H1 (cell line): ENCODE data around the gene STXBP5.

Experiments used
- CTCF ChIP-seq, 3 experiments: IDR thresholded peaks; 1 replicate in 2 of 3; 2 replicates in 1 of 3; pipeline versions ENCODE4 v1.5.1 to v1.6.1; 2011; ENCODE audit warnings: low read length in 3 of 3, mild to moderate bottlenecking in 3 of 3, inconsistent platforms in 2 of 3, low read depth in 1 of 3, moderate library complexity in 1 of 3; ENCODE audit not compliant: insufficient read depth in 1 of 3; ENCODE audit errors: control extremely low read depth in 1 of 3
- E2F6 ChIP-seq: IDR thresholded peaks from 2 replicates; pipeline ENCODE4 v1.6.1; 2012; ENCODE audit warnings: inconsistent platforms
- EP300 ChIP-seq, 2 experiments: IDR thresholded peaks; 1 replicate in 1 of 2; 2 replicates in 1 of 2; pipeline ENCODE4 v1.6.1; 2011 to 2012; ENCODE audit warnings: low read depth in 2 of 2, low read length in 2 of 2, mild to moderate bottlenecking in 2 of 2, borderline replicate concordance in 1 of 2, inconsistent platforms in 1 of 2, moderate library complexity in 1 of 2
- EZH2 ChIP-seq: fragments of 200-600 bp; sonication (generic); IDR thresholded peaks from 2 replicates; pipeline ENCODE4 v1.7.1; 2012; ENCODE audit warnings: low read depth, mild to moderate bottlenecking, moderate library complexity, low read length, inconsistent platforms; ENCODE audit not compliant: severe bottlenecking
- KDM5A ChIP-seq: fragments of 200-600 bp; IDR thresholded peaks from 2 replicates; pipeline ENCODE4 v1.7.1; 2012; ENCODE audit warnings: mild to moderate bottlenecking, low read length, inconsistent platforms, mixed read lengths
- POLR2A ChIP-seq, 2 experiments: IDR thresholded peaks; 1 replicate in 1 of 2; 2 replicates in 1 of 2; pipeline ENCODE4 v1.6.1; 2011; ENCODE audit warnings: low read depth in 2 of 2, low read length in 2 of 2, mild to moderate bottlenecking in 2 of 2; ENCODE audit errors: control extremely low read depth in 1 of 2
- POLR2AphosphoS5 ChIP-seq: IDR thresholded peaks from 2 replicates; pipeline ENCODE4 v1.6.1; 2011; ENCODE audit warnings: low read depth, low read length
- SIN3A ChIP-seq, 2 experiments: IDR thresholded peaks in 1 of 2; conservative IDR thresholded peaks in 1 of 2; 2 replicates each; pipeline ENCODE4 v1.6.1; 2011 to 2012; ENCODE audit warnings: low read length in 2 of 2, improper control_type of control experiment in 1 of 2, low read depth in 1 of 2, mild to moderate bottlenecking in 1 of 2
- SP4 ChIP-seq: IDR thresholded peaks from 2 replicates; pipeline ENCODE4 v1.6.1; 2012; ENCODE audit warnings: low read length, inconsistent platforms
- YY1 ChIP-seq: IDR thresholded peaks from 2 replicates; pipeline ENCODE4 v1.6.1; 2011; ENCODE audit warnings: low read depth, mild to moderate bottlenecking, low read length

- no peak for TF ChIP-seq POLR2AphosphoS5
- TF ChIP-seq CTCF (IDR thresholded peaks at IDR 0.05; ENCODE audit: control extremely low read depth in 1 of 3, insufficient read depth in 1 of 3, low read depth in 1 of 3, low read length in 3 of 3): no peak
- TF ChIP-seq EZH2: no peak
- no peak for TF ChIP-seq SP4
- no peak for TF ChIP-seq POLR2A (IDR thresholded peaks at IDR 0.05; ENCODE audit: control extremely low read depth in 1 of 2, low read depth in 2 of 2, low read length in 2 of 2)
- TF ChIP-seq EP300 (IDR thresholded peaks at IDR 0.05; ENCODE audit: borderline replicate concordance in 1 of 2, low read depth in 2 of 2, low read length in 2 of 2): no peak
- no peak for TF ChIP-seq KDM5A
- no peak for TF ChIP-seq SIN3A (conservative IDR thresholded peaks at IDR 0.05 in 1 of 2, IDR thresholded peaks at IDR 0.05 in 1 of 2; ENCODE audit: low read depth in 1 of 2, low read length in 2 of 2)
- TF ChIP-seq E2F6: no peak
- TF ChIP-seq YY1: no peak
Measured at GRCh38 chr6:147161974-147162495, 42.2 kb upstream of the STXBP5 start.
